Measurements from ENCODE around the gene EXOSC10. TPM values are rescaled to one million over a fixed set of nuclear protein-coding genes. Genes with fewer than 3 reads are reported as not detected.
A peak's percentile ranks its signal among the peaks of the same experiment; 100 is the strongest.
"Not testable (repeated sequence)": the region's sequence is repeated elsewhere in the genome, so short reads cannot be mapped to it uniquely, and the experiment has no call there.

The EXOSC10 gene
- total RNA-seq, 1 donor from 2014 or later: 49.1 TPM

- TF ChIP-seq, protein P1, sequence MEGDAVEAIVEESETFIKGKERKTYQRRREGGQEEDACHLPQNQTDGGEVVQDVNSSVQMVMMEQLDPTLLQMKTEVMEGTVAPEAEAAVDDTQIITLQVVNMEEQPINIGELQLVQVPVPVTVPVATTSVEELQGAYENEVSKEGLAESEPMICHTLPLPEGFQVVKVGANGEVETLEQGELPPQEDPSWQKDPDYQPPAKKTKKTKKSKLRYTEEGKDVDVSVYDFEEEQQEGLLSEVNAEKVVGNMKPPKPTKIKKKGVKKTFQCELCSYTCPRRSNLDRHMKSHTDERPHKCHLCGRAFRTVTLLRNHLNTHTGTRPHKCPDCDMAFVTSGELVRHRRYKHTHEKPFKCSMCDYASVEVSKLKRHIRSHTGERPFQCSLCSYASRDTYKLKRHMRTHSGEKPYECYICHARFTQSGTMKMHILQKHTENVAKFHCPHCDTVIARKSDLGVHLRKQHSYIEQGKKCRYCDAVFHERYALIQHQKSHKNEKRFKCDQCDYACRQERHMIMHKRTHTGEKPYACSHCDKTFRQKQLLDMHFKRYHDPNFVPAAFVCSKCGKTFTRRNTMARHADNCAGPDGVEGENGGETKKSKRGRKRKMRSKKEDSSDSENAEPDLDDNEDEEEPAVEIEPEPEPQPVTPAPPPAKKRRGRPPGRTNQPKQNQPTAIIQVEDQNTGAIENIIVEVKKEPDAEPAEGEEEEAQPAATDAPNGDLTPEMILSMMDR (IDR thresholded peaks at IDR 0.05): no peak
- Mint-ChIP-seq H3K36me3 (ENCODE audit: low read depth) (peaks cover 4% of the 10 kb centered on the region), H3K4me3 (ENCODE audit: unreplicated experiment) (peak overlapping the region; percentile 86), H3K4me1 (ENCODE audit: low read depth) (peaks cover 15% of the 10 kb centered on the region), H3K9me3 (ENCODE audit: low read depth) (no peaks in the 10 kb centered on the region), H3K27me3 (ENCODE audit: low read depth) (no peaks in the 10 kb centered on the region), H3K27ac (ENCODE audit: unreplicated experiment) (peak overlapping the region; percentile 95)
- DNase-seq (ENCODE audit: low spot score): no peak
Measured at GRCh38 chr1:11098931-11099309, 749 bp downstream of the EXOSC10 start.

- not testable (repeated sequence) for H3K4me3 Mint-ChIP-seq (ENCODE audit: unreplicated experiment); H3K27me3 Mint-ChIP-seq (ENCODE audit: low read depth); H3K27ac Mint-ChIP-seq (ENCODE audit: unreplicated experiment); H3K9me3 Mint-ChIP-seq (ENCODE audit: low read depth); H3K4me1 Mint-ChIP-seq (ENCODE audit: low read depth); DNase-seq (ENCODE audit: low spot score)
- H3K36me3 Mint-ChIP-seq (ENCODE audit: low read depth): peaks cover 27% of the 10 kb centered on the region
Measured at GRCh38 chr1:11083784-11084183, 15.9 kb downstream of the EXOSC10 start.

DNA sequence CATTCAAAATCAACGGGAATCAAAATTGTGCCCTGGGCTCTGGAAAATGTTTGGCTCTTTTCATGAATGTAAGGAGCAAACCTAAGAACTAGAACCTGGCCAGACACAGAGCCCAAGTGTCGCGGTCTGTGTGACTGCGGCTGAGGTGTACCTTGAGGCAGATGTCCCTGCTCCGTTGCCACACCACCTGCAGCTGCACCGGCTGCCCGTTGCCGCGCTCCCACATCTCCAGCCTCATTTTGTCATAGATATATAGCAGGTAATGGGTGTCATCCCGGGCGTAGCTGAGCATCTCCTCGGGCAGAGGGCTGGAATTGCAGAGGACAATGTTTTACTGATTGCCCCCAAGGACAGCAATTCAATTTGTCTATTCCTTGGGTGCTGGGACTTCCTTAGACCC lies 18.7 kb downstream of the EXOSC10 start:
- no peak for DNase-seq (ENCODE audit: low spot score)
- no peak overlapping the region for H3K27ac Mint-ChIP-seq (ENCODE audit: unreplicated experiment)
- peaks cover 4% of the 10 kb centered on the region for H3K4me1 Mint-ChIP-seq (ENCODE audit: low read depth)
- TF ChIP-seq, protein P1 (IDR thresholded peaks at IDR 0.05): no peak
- H3K4me3 Mint-ChIP-seq (ENCODE audit: unreplicated experiment): no peak overlapping the region
- H3K27me3 Mint-ChIP-seq (ENCODE audit: low read depth): no peaks in the 10 kb centered on the region
- peaks cover 27% of the 10 kb centered on the region for H3K36me3 Mint-ChIP-seq (ENCODE audit: low read depth)
- no peaks in the 10 kb centered on the region for H3K9me3 Mint-ChIP-seq (ENCODE audit: low read depth)

GRCh38 chr1:11078631-11079030 lies 21.0 kb downstream of the EXOSC10 start:
- Mint-ChIP-seq H3K27ac (ENCODE audit: unreplicated experiment) (no peak overlapping the region), H3K36me3 (ENCODE audit: low read depth) (peaks cover 29% of the 10 kb centered on the region), H3K4me1 (ENCODE audit: low read depth) (peaks cover 4% of the 10 kb centered on the region), H3K27me3 (ENCODE audit: low read depth) (no peaks in the 10 kb centered on the region), H3K4me3 (ENCODE audit: unreplicated experiment) (no peak overlapping the region), H3K9me3 (ENCODE audit: low read depth) (no peaks in the 10 kb centered on the region)
- TF ChIP-seq, protein P1 (IDR thresholded peaks at IDR 0.05): no peak
- DNase-seq (ENCODE audit: low spot score): no peak

DNA sequence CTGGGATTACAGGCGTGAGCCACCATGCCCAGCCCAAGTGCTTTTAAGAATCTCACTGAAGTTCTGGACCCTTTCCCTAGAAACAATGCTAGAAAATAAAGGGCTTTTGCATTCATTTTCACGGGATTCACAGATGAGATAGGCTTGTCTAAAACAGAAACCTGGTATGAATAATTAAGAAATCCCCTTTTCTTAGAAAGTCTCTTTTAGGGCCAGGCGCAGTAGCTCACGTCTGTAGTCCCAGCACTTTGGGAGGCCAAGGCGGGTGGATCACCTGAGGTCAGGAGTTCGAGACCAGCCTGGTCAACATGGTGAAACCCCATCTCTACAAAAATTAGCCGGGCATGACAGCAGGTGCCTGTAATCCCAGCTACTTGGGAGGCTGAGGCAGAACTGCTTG lies 26.3 kb downstream of the EXOSC10 start:
- not testable (repeated sequence) for H3K4me1 Mint-ChIP-seq (ENCODE audit: low read depth); H3K4me3 Mint-ChIP-seq (ENCODE audit: unreplicated experiment); DNase-seq (ENCODE audit: low spot score); H3K27ac Mint-ChIP-seq (ENCODE audit: unreplicated experiment); H3K27me3 Mint-ChIP-seq (ENCODE audit: low read depth); H3K9me3 Mint-ChIP-seq (ENCODE audit: low read depth)
- H3K36me3 Mint-ChIP-seq (ENCODE audit: low read depth): peaks cover 45% of the 10 kb centered on the region

GRCh38 chr1:11072216-11072917 lies 27.3 kb downstream of the EXOSC10 start:
- DNase-seq (ENCODE audit: low spot score): peak; percentile 25
- Mint-ChIP-seq H3K27me3 (ENCODE audit: low read depth) (no peaks in the 10 kb centered on the region), H3K27ac (ENCODE audit: unreplicated experiment) (no peak overlapping the region), H3K9me3 (ENCODE audit: low read depth) (no peaks in the 10 kb centered on the region), H3K36me3 (ENCODE audit: low read depth) (peaks cover 46% of the 10 kb centered on the region), H3K4me1 (ENCODE audit: low read depth) (no peaks in the 10 kb centered on the region), H3K4me3 (ENCODE audit: unreplicated experiment) (no peak overlapping the region)
- TF ChIP-seq, protein P1 (IDR thresholded peaks at IDR 0.05): no peak
